Neuronal stem cell (in vitro differentiated cells): ENCODE measurements around the gene SMCHD1.

Experiments used
- DNase-seq: peaks from one replicate; pipeline ENCODE4 v3.0.0-alpha.2; 2013; ENCODE audit warnings: low spot score
- H2AFZ ChIP-seq: one replicate; pipeline ENCODE4 v1.6.1; 2013; ENCODE audit warnings: mild to moderate bottlenecking, low read length, inconsistent platforms
- H2AK5ac ChIP-seq: 2 replicates; pipeline ENCODE4 v1.6.1; 2013; ENCODE audit warnings: low read depth, mild to moderate bottlenecking, inconsistent platforms, low read length, moderate library complexity, mixed read lengths
- H2BK120ac ChIP-seq: 2 replicates; pipeline ENCODE4 v1.6.1; 2013; ENCODE audit warnings: low read depth, mild to moderate bottlenecking, inconsistent platforms, low read length, moderate library complexity, mixed read lengths
- H2BK12ac ChIP-seq: one replicate; pipeline ENCODE4 v1.6.1; 2013; ENCODE audit warnings: low read length, inconsistent platforms
- H2BK15ac ChIP-seq: 2 replicates; pipeline ENCODE4 v1.6.1; 2013; ENCODE audit warnings: mild to moderate bottlenecking, low read length, inconsistent platforms, mixed read lengths
- H2BK5ac ChIP-seq: one replicate; pipeline ENCODE4 v1.6.1; 2013; ENCODE audit warnings: inconsistent platforms, mild to moderate bottlenecking, low read length, moderate library complexity
- H3K14ac ChIP-seq: one replicate; pipeline ENCODE4 v1.6.1; 2013; ENCODE audit warnings: low read length, inconsistent platforms
- H3K18ac ChIP-seq: 2 replicates; pipeline ENCODE4 v1.6.1; 2013; ENCODE audit warnings: low read length, inconsistent platforms
- H3K23ac ChIP-seq: 2 replicates; pipeline ENCODE4 v1.6.1; 2013; ENCODE audit warnings: low read depth, mild to moderate bottlenecking, mixed read lengths, low read length, inconsistent platforms; ENCODE audit not compliant: poor library complexity
- H3K27ac ChIP-seq: replicated peaks from 3 replicates; pipeline ENCODE4 v1.5.1; 2013; ENCODE audit warnings: low read length, inconsistent platforms
- H3K27me3 ChIP-seq, 3 experiments: 2 replicates each; pipeline ENCODE4 v1.6.1; 2013; ENCODE audit warnings: low read length in 3 of 3, mild to moderate bottlenecking in 2 of 3, inconsistent platforms in 1 of 3, low read depth in 1 of 3, mixed read lengths in 1 of 3, moderate library complexity in 1 of 3; ENCODE audit not compliant: control insufficient read depth in 3 of 3, insufficient read depth in 3 of 3
- H3K36me3 ChIP-seq, 2 donors: replicated peaks in 1 of 2; 2 replicates each; pipeline ENCODE4 v1.6.1; 2013; ENCODE audit warnings: low read length in 2 of 2; ENCODE audit not compliant: control insufficient read depth in 2 of 2, insufficient read depth in 2 of 2
- H3K4ac ChIP-seq: 2 replicates; pipeline ENCODE4 v1.6.1; 2013; ENCODE audit warnings: inconsistent platforms, mild to moderate bottlenecking, low read length, moderate library complexity
- H3K4me1 ChIP-seq, 2 donors: 1 replicate in 1 of 2; 2 replicates in 1 of 2; pipeline ENCODE4 v1.6.1; 2013; ENCODE audit warnings: low read length in 2 of 2, low read depth in 1 of 2; ENCODE audit not compliant: control insufficient read depth in 2 of 2, insufficient read depth in 1 of 2
- H3K4me2 ChIP-seq: one replicate; pipeline ENCODE4 v1.6.1; 2013; ENCODE audit warnings: mild to moderate bottlenecking, low read length, inconsistent platforms; ENCODE audit not compliant: insufficient read depth, poor library complexity, severe bottlenecking
- H3K4me3 ChIP-seq, 2 donors: 2 replicates each; pipeline ENCODE4 v1.5.1; 2013; ENCODE audit warnings: low read length in 2 of 2, mild to moderate bottlenecking in 2 of 2, inconsistent platforms in 1 of 2, moderate library complexity in 1 of 2
- H3K79me1 ChIP-seq: one replicate; pipeline ENCODE4 v1.6.1; 2013; ENCODE audit warnings: low read depth, mild to moderate bottlenecking, inconsistent platforms, low read length, moderate library complexity
- H3K9ac ChIP-seq: one replicate; pipeline ENCODE4 v1.6.1; 2013; ENCODE audit warnings: mild to moderate bottlenecking, low read depth, low read length, inconsistent platforms; ENCODE audit not compliant: poor library complexity
- H3K9me3 ChIP-seq, 2 donors: replicated peaks in 1 of 2; 2 replicates each; pipeline versions ENCODE3 to v1.6.1; 2013; ENCODE audit warnings: low read length in 2 of 2, mild to moderate bottlenecking in 2 of 2, inconsistent platforms in 1 of 2, low read depth in 1 of 2, mixed read lengths in 1 of 2, moderate library complexity in 1 of 2; ENCODE audit not compliant: control insufficient read depth in 2 of 2, insufficient read depth in 1 of 2
- H4K8ac ChIP-seq: one replicate; pipeline ENCODE4 v1.6.1; 2013; ENCODE audit warnings: low read depth, mild to moderate bottlenecking, inconsistent platforms, low read length, moderate library complexity
- H4K91ac ChIP-seq: one replicate; pipeline ENCODE4 v1.6.1; 2013; ENCODE audit warnings: low read length, low read depth, mild to moderate bottlenecking, inconsistent platforms; ENCODE audit not compliant: poor library complexity
- WGBS, 2 donors: extraction: QIAGEN DNeasy Blood & Tissue Kit; methylation state at CpG; one replicate each; pipeline ENCODE4 v1.1.7; 2013; ENCODE audit warnings: missing lambda C conversion rate in 2 of 2, mixed read lengths in 1 of 2; ENCODE audit not compliant: insufficient read length in 2 of 2, insufficient replicate concordance in 1 of 2; ENCODE audit errors: extremely low coverage in 2 of 2; 5-methylcytosine and 5-hydroxymethylcytosine counted together

Gene SMCHD1

GRCh38 chr18:2641638-2642037 lies 13.9 kb upstream of the SMCHD1 start:
- Histone ChIP-seq H3K9me3 (no peaks in the 10 kb centered on the region), H2BK12ac (no peak overlapping the region), H3K23ac (no peak overlapping the region), H3K36me3 (no peaks in the 10 kb centered on the region), H2BK120ac (no peak overlapping the region), H3K27ac (no peak overlapping the region), H2BK5ac (no peak overlapping the region), H3K4me3 (no peak overlapping the region), H3K4me2 (no peak overlapping the region), H3K9ac (no peak overlapping the region), H3K14ac (no peak overlapping the region), H3K4ac (no peak overlapping the region), H3K27me3 (peaks cover 0 to 11% (median 0%) of the 10 kb centered on the region in 3 experiments), H3K18ac (no peak overlapping the region), H2BK15ac (no peak overlapping the region), H2AFZ (no peak overlapping the region), H3K4me1 (peaks cover 0 to 3% of the 10 kb centered on the region in 2 donors), H4K91ac (no peak overlapping the region), H4K8ac (no peak overlapping the region), H3K79me1 (no peaks in the 10 kb centered on the region), H2AK5ac (no peak overlapping the region)
- no CpG with 5 or more reads among the region's 2 CpGs for WGBS, 2 donors
- no peak for DNase-seq

GRCh38 chr18:2642771-2643170 lies 12.8 kb upstream of the SMCHD1 start:
- Histone ChIP-seq H2BK120ac (no peak overlapping the region), H3K4me3 (no peak overlapping the region), H3K4ac (no peak overlapping the region), H4K8ac (no peak overlapping the region), H3K4me1 (no peaks in the 10 kb centered on the region), H2AFZ (no peak overlapping the region), H3K14ac (no peak overlapping the region), H3K27me3 (peaks cover 0 to 11% (median 0%) of the 10 kb centered on the region in 3 experiments), H3K36me3 (no peaks in the 10 kb centered on the region), H3K27ac (no peak overlapping the region), H2AK5ac (no peak overlapping the region), H2BK12ac (no peak overlapping the region), H3K9me3 (no peaks in the 10 kb centered on the region), H3K79me1 (no peaks in the 10 kb centered on the region), H3K18ac (no peak overlapping the region), H4K91ac (no peak overlapping the region), H2BK15ac (no peak overlapping the region), H3K23ac (no peak overlapping the region), H3K4me2 (no peak overlapping the region), H2BK5ac (no peak overlapping the region), H3K9ac (no peak overlapping the region)
- no peak for DNase-seq
- no CpG with 5 or more reads among the region's 1 CpG for WGBS, 2 donors

DNA sequence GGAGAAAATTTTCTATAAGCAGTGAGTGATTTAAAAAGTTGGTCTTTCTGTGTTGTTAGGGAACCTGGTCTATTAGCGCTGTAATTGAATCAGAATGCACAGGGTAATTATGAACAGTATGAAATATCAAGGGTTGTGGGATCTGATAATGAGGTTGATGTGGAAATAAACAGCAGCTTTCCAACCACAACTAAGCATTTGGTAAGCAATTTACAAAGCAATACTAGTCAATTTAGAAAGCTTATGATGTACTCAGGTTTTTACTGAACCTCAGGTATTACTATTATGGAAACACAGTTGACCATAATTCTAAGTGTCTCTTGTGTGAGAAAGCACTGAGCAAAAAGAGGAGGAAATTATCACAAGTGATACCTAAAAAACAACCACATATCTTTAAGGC lies 11.0 kb upstream of the SMCHD1 start:
- peaks cover 0 to 11% (median 0%) of the 10 kb centered on the region in 3 experiments for H3K27me3 ChIP-seq
- H3K36me3 ChIP-seq = no peaks in the 10 kb centered on the region
- H3K4me3 ChIP-seq = no peak overlapping the region
- DNase-seq = no peak
- no peak overlapping the region for H2BK120ac ChIP-seq
- no CpG with 5 or more reads among the region's 1 CpG for WGBS, 2 donors
- no peaks in the 10 kb centered on the region for H3K4me1 ChIP-seq
- no peaks in the 10 kb centered on the region for H3K79me1 ChIP-seq
- no peak overlapping the region for H3K4me2 ChIP-seq
- H3K4ac ChIP-seq = no peak overlapping the region
- no peak overlapping the region for H3K9ac ChIP-seq
- H3K18ac ChIP-seq = no peak overlapping the region
- no peak overlapping the region for H2BK12ac ChIP-seq
- no peak overlapping the region for H3K23ac ChIP-seq
- H4K8ac ChIP-seq = no peak overlapping the region
- H2AK5ac ChIP-seq = no peak overlapping the region
- no peaks in the 10 kb centered on the region for H3K9me3 ChIP-seq
- H3K14ac ChIP-seq = no peak overlapping the region
- H2BK5ac ChIP-seq = no peak overlapping the region
- no peak overlapping the region for H2AFZ ChIP-seq
- no peak overlapping the region for H3K27ac ChIP-seq
- H2BK15ac ChIP-seq = no peak overlapping the region
- no peak overlapping the region for H4K91ac ChIP-seq

DNA sequence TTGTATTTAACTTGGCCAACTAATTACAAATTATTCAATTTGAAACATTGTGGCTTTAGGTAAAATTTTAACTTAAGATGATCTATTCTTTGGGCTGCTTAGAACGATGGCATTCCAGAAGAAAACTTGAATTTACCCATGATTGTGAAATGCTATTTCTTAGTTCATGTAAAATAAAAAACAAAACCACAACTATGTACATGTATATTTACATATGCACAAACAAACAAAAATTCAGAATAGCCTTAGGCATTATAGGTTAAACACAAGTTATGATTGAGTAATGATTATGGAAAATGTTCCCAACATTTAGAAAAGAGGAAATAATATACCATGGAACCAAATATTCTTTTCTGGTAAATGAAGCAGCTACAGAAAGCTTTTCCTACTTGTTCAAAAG lies 3.5 kb upstream of the SMCHD1 start:
- no peaks in the 10 kb centered on the region for H3K36me3 ChIP-seq
- no peak overlapping the region for H3K4me3 ChIP-seq
- H3K9ac ChIP-seq = no peak overlapping the region
- no peak overlapping the region for H2BK12ac ChIP-seq
- no peaks in the 10 kb centered on the region for H3K9me3 ChIP-seq
- no peak overlapping the region for H2AK5ac ChIP-seq
- no peak overlapping the region for H3K27ac ChIP-seq
- H3K4ac ChIP-seq = no peak overlapping the region
- H4K91ac ChIP-seq = no peak overlapping the region
- no peak overlapping the region for H2BK15ac ChIP-seq
- H2BK5ac ChIP-seq = no peak overlapping the region
- H4K8ac ChIP-seq = no peak overlapping the region
- H3K18ac ChIP-seq = no peak overlapping the region
- DNase-seq = no peak
- WGBS, 2 donors = no CpG with 5 or more reads among the region's 1 CpG
- H3K4me2 ChIP-seq = no peak overlapping the region
- peaks cover 5% of the 10 kb centered on the region for H3K79me1 ChIP-seq
- H2AFZ ChIP-seq = no peak overlapping the region
- no peak overlapping the region for H3K23ac ChIP-seq
- peaks cover 0 to 12% (median 0%) of the 10 kb centered on the region in 3 experiments for H3K27me3 ChIP-seq
- H2BK120ac ChIP-seq = no peak overlapping the region
- H3K4me1 ChIP-seq = peaks cover 0 to 2% of the 10 kb centered on the region in 2 donors
- H3K14ac ChIP-seq = no peak overlapping the region
